GM18858 (cell line): ENCODE results near the gene MAPKAP1.
"Not testable (repeated sequence)": the region's sequence is repeated elsewhere in the genome, so short reads cannot be mapped to it uniquely, and the experiment has no call there.

Experiments
- ATAC-seq: cut with Tn5 transposase; IDR thresholded peaks from one replicate; pipeline ENCODE4 v1.9.1; 2021; ENCODE audit not compliant: unreplicated experiment

The MAPKAP1 gene

DNA sequence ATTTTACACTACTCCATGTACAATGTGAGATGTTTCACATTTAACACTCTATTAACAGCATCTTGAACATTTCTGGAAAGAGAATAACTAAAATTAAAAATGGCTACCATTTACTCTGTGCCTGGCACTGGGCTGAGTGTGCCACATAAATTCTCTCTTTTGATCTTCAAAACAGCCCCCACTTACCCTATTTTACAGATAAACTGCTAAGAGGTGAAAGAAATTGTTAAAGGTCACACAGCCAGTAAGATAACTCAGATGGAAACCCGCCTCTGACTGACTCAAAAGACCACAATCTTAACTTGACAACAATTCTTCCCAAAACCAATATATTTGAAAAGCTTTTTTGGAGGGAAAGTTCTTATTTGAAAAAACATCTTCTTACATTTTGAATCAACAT, 97.3 kb downstream of the MAPKAP1 start:
- no peak for ATAC-seq

DNA sequence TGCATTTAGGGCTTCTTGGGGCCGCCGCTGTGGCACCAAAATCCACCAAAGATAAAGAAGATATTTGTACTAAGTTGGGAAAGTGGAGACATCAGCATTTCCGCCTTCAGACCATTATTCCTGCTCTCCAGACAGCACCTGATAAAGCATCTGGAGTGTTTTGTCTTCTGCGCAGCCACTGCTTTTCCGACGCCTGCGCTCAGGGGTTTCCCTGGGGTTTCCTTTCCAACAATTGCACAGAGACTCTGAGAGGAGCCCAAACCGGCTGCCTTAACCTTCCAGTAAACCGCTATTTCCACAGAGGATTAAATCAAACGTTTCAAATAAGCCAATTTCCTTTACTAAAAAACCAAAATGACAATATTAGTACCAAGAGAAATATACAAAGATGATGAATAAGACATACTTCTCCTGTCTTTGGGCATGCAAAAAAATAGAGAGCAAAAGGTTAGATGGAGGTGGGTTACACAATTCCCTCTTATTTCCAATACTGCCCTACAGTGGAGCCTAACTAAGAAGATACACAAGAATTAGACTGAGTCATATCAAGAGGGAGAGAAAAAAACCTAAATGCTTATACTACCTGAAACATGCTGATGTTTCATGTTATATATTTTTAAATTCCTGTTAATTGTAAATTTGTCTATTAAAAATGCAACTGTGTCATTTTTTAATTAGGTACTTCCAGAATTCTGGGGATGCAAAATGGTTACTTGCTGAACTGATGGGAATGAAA, 98.4 kb downstream of the MAPKAP1 start:
- ATAC-seq = no peak

DNA sequence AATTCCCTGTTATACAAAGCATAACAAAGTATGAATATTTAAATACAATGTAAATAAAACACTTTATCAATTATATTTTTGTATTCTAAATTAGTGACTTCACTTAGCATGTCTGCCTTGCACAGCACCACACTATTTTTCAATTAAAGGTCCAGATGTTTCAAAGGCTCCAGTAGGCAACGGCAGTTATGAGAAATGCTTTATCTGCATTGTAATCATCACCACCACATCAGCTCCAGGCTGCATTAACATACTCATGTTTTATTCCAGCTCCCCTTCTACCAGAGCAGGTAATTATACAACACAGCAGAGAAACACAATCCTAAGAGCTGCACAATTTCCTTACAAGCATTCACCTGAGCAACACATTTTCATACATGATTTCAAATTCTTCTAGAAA, 102.8 kb downstream of the MAPKAP1 start:
- ATAC-seq = no peak

DNA sequence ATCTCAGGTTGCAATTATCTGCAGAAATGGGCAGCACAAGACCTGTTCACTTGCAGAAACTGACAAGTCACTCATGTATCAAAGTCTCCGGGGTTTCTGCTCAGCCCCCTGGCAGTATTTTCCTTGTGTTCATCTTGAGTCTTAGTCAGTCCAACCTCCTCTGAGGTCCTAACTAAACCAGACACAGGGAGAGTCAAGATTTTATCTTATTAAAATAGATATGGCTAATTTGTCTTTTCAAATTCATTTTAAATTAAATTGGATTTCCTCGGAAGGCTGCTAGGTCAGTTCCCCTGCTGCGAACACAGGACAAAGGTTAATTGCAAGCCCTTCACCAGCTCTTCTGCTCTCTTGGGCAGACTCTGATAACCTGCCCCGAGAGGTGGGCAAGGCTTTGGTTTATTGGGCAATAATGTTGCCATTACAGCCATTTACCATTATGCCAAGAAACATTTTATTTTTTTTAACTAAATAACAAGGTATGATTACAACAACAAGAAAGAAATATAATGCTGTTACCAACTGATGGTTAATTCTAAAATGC, 103.5 kb downstream of the MAPKAP1 start:
- no peak for ATAC-seq

DNA sequence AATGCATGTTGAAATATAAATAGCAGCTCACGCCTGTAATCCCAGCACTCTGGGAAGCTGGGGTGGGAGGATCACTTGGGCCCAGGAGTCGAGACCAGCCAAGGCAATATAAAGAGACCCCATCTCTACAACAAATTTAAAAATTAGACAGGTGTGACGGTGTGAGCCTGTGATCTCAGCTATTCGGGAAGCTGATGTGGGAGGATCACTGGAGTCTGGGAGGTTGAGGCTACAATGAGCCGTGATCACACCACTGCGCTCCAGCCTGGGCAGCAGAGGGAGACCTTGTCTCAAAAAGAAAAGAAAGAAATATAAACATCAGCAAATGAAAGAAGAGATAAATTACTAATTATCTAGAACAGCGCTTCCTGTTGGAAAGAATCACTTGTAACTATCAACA, 105.0 kb downstream of the MAPKAP1 start:
- ATAC-seq = no peak

DNA sequence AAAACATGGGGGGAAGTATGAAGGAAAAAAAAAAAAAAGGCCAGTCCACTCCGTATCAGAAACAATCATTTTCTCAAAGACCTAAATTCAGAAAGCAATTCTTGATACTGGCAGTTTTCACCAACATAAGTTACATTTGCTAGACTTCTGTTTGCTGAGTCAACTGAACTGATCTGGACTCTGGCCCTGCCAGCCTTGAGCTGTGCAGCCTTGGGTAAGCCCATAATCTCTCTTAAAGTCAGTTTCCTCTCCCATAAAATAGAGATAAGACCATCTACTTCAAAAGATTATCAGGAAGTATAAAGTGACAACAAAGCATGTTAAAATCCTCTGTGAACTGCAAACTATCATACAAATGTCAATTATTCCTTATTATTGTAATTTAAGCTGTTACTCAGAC, 106.8 kb downstream of the MAPKAP1 start:
- ATAC-seq = no peak

DNA sequence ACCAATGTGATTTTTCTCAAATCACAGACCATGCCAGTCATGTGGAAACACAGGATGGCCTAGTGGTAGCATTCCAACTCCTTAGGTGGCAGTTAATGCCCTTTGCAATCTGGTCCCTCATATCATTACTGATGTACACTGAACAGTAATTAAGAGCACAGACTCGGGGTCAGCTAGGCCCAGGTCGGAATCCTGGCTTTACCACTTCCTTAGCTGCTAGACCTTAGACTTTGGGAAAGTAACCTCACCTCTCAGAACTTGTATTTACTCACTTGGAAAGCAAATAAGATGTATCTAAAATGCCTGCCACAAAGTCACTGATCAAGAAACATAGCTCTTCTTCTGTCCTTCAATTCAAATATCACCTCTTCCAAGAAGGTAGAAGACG, 112.8 kb downstream of the MAPKAP1 start:
- no peak for ATAC-seq

DNA sequence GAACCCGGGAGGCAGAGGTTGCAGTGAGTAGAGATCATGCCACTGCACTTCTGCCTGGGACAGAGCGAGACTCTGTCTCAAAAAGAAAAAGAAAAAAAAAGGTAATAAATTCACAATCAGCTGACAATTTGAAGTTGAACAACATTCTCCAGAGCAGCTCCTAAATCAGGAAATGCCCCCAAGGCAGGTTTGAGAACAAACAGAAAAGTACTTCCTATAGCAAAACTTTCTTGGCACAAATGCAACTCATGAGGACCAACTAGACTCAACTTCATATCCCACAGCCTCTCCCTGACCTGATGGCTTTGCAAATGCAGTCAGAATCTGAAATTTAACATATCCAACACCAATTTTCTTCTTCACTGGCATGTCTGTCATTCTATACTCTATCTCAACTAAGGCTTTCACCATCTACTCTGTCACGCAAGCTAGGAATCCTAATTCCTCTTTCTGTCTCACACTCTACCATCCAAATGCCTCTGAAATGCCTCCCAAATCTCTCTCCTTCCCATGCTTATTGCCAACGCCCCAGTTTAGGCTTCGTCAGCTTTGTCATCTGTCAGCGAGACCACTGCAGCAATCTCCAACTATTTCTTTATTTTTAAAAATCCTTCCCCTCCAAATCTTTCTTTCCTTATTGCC, 113.3 kb downstream of the MAPKAP1 start:
- no peak for ATAC-seq

DNA sequence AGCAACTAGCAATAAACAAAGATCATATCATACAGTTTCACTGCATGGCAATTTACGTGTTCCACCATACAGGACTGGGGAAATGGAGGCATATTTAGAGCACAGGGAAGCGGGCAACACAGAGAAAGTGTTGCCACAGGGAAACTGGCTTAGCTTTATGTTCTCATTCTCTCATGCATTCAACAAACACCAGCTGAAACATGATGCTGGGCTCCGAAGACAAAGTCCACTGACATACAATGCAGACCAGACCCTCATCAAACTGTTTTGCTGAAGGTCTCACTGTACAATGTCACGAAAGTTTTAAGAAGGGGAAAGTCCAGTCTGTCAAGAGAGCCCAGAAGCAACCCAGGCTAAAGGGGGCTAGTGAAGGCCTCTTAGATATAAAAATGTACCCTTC, 115.1 kb downstream of the MAPKAP1 start:
- no peak for ATAC-seq

DNA sequence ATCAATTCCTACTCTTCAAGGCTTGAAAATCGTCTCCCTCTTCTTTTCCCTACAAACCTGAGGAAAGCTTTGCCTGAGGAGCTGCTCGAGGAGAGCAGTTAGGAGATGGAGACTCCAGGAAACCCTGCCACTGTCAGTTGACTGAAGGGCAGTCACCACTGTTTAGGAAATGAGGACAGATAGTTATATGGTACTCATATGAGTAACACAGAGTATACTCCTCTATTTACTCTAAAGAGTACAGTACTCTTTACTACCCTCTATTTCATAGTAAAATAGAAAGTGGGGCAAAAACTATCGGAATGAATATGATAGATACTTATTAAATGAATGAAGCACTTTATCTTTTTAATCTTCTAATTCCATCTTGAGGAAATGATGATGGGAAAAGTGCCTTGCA, 115.8 kb downstream of the MAPKAP1 start:
- ATAC-seq = no peak

DNA sequence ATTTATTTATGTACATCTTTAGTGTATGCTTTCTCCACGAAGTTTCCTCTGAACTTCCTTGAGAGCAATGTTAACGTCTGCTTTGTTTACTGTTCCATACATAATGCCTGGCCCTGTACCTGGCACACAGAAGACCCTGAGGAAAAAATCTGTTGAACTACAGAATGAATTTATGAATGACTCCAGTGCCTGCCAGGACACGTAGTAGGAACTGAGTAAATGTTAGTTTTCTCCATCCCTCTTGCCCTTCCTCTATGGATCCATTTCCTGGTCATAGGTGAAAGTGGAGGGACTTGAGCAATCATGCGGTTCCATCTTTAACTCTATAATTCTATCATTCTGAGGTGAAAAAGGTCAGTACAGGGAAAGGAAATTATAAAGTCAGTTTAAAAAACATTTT, 117.7 kb downstream of the MAPKAP1 start:
- no peak for ATAC-seq

DNA sequence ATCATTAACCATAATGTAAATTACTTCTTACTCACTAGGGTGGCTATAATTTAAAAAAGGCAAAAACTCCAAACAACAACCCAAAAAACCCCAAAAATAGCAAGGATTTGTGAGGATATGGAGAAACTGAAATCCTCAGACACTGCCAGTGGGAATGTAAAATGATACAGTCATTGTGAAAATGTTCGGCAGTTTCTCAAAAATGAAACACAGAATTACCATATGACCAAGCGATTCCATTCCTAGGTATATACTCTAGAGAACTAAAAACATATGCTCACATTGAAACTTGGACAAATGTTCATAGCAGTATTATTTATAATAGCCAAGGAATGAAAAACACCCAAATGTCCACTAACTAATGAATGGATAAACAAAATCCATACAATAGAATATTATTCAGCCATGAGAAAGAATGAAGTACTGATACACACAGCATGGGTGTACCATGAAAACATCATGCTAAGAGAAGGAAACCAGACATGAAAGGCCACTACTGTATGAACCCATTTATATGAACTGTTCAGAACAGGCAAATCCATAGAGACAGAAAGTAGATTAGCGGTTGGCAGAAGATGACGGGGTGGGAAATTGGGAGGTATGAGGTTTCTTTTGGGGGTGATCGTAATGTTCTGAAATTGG, 119.1 kb downstream of the MAPKAP1 start:
- ATAC-seq = no peak

DNA sequence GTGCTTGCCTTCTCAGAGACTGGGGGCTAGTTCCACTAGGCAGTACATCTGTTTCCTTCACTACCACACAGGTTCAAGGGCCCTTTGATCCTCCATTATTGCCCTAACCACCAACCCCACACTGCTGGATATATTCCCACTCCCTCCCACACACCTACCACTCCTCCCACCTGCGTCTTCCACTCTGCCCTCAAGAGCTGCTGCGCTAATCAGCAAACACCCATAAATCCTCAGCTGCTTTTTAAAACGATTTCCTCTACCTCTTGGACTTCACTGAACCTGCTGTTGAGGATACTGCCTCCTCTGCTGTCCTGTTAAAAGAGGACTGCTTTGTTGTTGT, 120.9 kb downstream of the MAPKAP1 start:
- ATAC-seq = no peak

DNA sequence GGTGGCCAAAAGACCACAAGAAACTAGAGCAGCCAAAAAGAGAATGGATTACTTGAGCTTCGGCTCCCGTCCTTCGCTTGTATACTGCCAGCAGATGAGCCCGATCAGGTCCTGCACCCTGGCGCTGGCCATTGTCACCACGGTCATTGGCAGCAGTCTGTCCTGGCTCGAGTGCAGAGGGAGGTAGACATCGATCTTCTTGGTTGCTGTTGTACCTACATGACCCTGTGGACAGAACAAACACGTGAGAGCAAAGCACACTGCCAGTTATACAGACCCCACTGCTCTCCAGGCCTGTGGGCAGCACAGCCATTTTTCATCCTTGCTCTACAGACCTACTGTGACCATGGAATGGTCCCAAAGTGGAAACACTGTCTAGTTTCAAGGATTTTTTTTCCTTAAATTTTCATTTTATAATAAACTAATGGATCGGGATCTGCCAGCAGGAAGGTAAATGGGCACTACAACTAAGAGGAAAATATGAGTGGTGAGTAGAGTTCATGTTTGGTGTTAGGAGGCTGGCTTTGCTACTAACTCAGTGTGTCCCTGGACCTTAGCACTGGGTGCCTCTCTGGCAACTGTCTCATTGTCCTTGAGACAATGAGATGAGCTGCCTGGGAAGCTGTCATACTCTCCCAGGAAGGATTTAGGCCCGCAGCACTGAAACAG, 121.4 kb downstream of the MAPKAP1 start:
- ATAC-seq = no peak

DNA sequence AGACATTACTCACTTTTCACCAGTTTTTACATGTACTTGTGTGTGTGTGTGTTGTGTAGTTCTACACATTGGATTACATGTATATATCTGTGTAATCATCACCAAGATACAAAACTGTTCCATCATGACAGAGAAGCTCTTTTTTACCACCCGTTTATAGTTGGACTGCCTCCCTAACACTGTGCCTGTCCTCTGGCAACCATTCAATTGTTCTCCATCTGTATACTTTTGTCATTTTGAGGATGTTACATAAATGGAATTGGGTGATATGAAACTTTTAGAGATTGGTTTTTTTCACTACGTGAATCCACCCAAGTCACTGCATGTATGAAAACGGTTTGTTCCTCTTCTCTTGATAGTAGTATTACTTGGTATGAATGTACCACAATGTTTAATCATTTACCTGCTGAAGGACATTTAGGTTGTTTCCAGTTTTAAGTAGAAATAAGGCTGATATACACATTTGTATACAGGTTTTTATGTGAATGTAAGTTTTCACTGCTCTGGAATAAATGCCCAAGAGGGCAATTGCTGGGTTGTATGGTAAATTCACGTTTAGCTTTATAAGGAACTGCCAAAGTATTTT, 126.2 kb downstream of the MAPKAP1 start:
- no peak for ATAC-seq

DNA sequence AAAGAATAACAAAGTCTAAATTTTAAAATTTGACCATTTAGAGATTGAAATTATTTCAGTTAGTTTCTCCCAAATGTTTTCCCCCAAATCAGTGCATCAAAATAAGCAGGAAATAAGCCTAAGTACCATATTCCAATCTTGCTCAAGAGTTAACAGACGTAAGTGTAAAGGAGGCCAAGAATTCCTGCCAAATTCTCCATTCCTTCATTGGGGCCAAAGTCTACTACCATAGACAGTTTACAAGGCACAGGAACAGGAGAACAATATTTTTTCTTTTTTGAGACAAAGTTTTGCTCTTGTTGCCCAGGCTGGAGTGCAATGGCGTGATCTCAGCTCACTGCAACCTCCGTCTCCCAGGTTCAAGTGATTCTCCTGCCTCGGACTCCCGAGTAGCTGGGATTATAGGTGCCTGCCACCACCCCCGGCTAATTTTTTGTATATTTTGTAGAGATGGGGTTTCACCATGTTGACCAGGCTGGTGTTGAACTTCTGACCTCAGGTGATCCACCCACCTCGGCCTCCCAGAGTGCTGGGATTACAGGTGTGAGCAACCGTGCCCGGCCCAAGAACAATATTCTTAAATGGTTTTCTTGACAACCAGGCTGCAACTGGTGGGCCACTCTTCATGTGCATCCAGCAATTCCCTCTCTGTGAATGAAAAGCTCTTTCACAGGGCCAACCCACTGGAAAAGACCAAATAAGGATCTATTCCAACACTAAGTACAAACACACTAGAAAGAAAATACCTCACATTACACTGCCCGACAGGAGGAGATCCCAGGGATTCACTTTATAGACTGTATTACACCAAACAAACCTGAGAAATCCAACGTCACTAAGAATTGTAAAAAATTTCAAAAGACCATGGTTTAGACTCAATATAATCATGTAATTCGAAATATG, 127.7 kb downstream of the MAPKAP1 start:
- no peak for ATAC-seq

DNA sequence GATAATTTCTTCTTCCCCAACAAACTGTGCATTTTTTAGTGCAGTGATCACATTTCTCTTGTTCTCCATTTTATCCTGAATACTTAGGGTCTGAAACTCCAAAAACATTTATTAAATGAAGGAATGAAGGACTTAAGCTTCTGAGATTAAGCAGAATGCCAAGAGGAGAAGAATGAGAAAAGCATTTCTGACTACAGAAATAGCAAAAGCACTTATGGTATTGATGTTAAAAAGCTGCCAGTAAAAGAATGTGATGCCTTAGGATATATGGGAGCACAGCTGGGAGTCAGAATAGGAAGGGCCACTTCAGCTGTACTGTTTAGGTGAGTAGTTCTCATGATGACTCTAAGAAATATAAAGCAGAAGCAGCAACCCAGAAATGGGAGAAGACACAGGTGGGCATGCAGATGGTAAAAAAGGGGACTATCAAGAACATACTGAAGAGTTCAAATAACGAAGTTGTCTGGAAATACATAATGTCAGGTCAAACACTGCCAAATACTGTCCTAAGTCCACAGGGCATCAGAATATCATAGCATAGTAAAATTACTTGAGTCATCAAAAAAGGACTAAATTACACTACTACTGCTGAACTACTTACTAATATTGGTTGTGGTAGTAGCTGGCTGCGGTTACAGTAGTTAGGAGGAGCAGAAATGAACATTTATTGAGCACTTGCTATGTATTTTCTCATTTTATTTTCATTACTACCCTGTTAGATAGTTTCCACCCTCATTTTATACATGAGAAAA, 132.7 kb downstream of the MAPKAP1 start:
- ATAC-seq = no peak

DNA sequence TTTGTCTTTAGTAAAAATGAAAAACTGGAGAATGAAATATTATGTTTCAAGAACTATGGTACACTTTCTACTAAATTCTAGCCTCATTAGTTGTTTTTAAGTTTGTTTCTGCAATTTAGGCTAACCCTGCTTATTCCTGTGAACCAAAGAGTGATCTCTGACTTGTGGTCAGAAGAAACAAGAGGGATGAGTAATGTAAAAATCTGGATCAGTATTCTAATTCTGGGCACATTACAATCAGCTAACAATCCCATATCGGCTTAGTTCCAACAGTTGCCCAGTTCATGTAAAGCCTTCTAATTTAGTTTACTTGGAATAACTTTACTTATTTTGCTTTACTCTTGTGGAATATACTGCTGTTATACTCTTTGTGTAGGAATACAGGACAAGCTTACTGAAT, 134.5 kb downstream of the MAPKAP1 start:
- ATAC-seq = not testable (repeated sequence)

DNA sequence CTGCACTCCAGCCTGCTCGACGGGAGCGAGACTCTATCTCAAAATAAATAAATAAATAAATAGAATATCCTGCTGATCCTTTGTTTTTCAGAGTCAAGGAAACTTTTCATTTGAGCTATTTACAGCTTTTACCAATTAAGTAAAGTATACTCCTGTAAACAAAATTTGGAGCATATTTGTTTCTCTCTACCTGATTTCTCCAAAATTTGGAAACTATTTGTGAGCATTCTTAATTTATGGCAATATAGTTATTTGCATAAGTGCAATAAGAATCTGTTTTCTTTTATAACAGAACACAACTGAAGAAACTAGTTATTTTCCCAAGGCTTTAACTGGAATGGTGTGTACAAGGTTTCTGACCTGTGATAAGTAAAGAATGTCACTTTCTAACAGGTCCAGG, 135.2 kb downstream of the MAPKAP1 start:
- ATAC-seq = not testable (repeated sequence)

DNA sequence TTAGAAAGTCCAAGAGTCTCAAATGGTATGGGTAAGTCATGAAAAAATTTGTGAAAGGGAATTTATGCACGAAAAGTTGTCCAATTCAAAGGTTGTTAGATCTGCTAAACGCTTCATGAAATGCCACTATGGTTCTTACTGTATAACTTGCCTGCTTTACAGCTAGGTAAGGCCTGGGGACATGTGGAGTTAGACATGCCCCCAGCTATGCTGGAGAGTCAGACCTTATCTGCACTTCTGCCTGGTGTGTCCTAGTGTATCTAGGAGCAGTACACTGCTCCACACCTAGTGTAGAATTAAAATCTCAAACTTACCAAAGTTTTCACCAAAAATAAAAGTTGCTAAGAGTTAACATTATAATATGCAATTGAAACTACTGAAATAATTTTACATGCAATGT, 136.8 kb downstream of the MAPKAP1 start:
- no peak for ATAC-seq
